ENCODE results near the gene PTPRB. TPM values are rescaled to one million over a fixed set of nuclear protein-coding genes. Genes with fewer than 3 reads are reported as not detected.
A peak's percentile ranks its signal among the peaks of the same experiment; 100 is the strongest.

The PTPRB gene
- total RNA-seq, 2 experiments from 2014 or later: not detected

DNA sequence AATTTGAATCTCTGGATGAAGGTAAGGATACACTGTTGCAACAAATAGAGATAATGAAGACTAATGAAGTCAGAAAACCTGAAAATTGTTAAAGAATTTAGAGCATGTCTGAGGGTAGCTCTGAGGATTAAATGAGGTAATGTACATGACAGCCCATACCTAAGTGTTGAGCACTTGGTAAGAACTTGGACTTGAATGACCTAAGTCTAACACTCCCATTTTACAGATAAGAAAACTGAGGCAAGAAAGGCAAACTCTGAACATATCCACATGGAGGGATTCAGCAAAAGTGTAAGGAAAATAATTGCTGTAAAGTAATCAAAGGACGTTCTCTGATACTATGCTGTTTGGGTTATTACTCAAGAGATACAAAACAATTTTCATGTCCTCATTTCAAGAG lies 29.0 kb downstream of the PTPRB start:
- intact Hi-C loops (cut with micrococcal nuclease): no loop called here
- H3K9me3 Mint-ChIP-seq: no peaks in the 10 kb centered on the region
- ChIA-PET POLR2A (no interaction called here), CTCF (no interaction called here)
- H3K27ac Mint-ChIP-seq: no peak overlapping the region
- no peak overlapping the region for H3K4me3 Mint-ChIP-seq
- H3K4me1 Mint-ChIP-seq (ENCODE audit: low read depth): peaks cover 6% of the 10 kb centered on the region
- peaks cover 38% of the 10 kb centered on the region for H3K27me3 Mint-ChIP-seq
- DNase-seq: no peak
- no peaks in the 10 kb centered on the region for H3K36me3 Mint-ChIP-seq

DNA sequence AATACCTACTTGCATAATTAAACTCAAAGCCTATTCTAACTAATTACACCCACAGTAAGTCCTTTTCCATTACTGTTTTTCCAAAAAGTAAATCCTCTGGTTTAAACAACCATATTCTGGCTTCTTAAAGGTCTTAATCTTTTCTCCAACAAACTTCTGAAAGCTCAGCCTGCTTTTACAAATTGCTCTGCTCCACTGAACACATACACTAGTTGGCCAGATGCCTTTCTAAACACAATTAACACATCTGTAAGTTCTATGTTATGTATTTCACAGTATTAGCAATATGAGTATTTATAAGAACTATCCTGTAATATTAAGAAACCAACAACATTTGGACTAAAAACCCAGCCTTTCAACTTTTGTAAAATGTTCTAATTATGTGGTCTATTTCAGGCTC lies 30.1 kb downstream of the PTPRB start:
- H3K27me3 Mint-ChIP-seq: peaks cover 38% of the 10 kb centered on the region
- POLR2A ChIA-PET: no interaction called here

DNA sequence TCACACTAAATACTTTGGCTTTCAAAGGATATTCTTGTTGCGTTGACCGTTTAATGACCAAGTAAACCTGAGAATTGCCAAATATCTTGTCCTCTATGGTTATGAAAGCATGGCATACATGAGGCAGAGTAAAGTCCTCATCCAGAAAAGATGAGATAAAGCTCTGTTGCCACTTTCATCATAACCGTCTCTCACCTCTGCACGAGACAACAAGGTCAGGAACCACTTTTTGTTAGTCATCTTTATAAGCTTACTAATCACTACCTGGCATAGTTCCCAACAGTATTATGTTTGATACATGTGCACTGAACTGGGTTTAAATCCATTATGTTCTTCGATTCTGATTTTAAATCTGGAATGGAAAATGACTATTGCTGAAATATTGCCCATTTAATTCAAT lies 31.3 kb downstream of the PTPRB start:
- Mint-ChIP-seq H3K27ac (no peak overlapping the region), H3K36me3 (no peaks in the 10 kb centered on the region), H3K27me3 (peaks cover 34% of the 10 kb centered on the region), H3K9me3 (no peaks in the 10 kb centered on the region), H3K4me3 (no peak overlapping the region), H3K4me1 (ENCODE audit: low read depth) (peaks cover 6% of the 10 kb centered on the region)
- CTCF ChIA-PET: no interaction called here
- DNase-seq: no peak
- POLR2A ChIA-PET: no interaction called here
- intact Hi-C loops (cut with micrococcal nuclease): no loop called here

More for the DNA sequence above, 30.1 kb downstream of the PTPRB start:
- Mint-ChIP-seq H3K4me3 (no peak overlapping the region), H3K4me1 (ENCODE audit: low read depth) (peaks cover 6% of the 10 kb centered on the region), H3K36me3 (no peaks in the 10 kb centered on the region), H3K9me3 (no peaks in the 10 kb centered on the region), H3K27ac (no peak overlapping the region)
- CTCF ChIA-PET: no interaction called here
- no peak for DNase-seq
- intact Hi-C loops (cut with micrococcal nuclease): no loop called here

DNA sequence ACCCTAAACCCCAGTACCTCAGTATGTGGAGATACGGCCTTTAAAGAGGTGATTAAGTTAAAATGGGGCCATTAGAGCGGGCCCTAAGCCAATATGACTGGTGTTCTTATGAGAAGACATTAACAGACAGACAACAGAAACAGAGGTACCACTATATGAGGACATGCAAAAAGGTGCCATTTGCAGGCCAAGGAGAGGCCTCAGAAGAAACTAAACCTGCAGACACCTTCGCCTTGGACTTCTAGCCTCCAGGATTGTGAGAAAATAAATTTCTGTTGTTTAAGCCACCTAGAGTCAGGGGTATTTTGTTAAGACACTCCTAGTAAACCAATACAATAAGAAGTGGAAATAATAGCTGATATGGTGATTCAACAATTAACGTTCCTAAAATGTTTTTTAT lies 32.6 kb downstream of the PTPRB start:
- CTCF ChIA-PET: no interaction called here

DNA sequence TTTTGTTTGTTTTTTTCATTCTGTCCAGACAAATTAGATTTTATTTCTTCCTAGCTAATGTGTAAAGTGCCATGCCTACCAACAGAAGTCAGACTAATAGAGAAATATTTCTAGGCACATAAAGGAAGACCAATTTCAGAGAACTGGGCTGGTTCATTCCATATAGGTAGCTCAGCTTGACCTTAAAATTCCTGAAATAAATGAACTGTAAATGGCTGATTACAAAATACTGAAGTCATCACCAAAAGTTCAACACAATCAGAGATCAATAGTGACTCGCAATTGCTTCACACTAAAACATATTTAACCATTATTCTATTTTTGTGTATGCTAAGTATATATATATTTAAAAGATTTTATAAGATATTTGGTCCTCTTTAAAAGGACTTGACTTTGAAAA lies 34.2 kb downstream of the PTPRB start:
- Mint-ChIP-seq H3K4me3 (no peak overlapping the region), H3K9me3 (no peaks in the 10 kb centered on the region), H3K36me3 (no peaks in the 10 kb centered on the region), H3K27me3 (peaks cover 15% of the 10 kb centered on the region), H3K4me1 (ENCODE audit: low read depth) (no peaks in the 10 kb centered on the region), H3K27ac (no peak overlapping the region)
- POLR2A ChIA-PET: no interaction called here
- intact Hi-C loops (cut with micrococcal nuclease): no loop called here
- CTCF ChIA-PET: no interaction called here
- DNase-seq: no peak

More for the DNA sequence above, 32.6 kb downstream of the PTPRB start:
- Mint-ChIP-seq H3K36me3 (no peaks in the 10 kb centered on the region), H3K27me3 (peaks cover 30% of the 10 kb centered on the region), H3K27ac (no peak overlapping the region), H3K9me3 (no peaks in the 10 kb centered on the region), H3K4me3 (no peak overlapping the region), H3K4me1 (ENCODE audit: low read depth) (peaks cover 2% of the 10 kb centered on the region)
- no peak for DNase-seq
- intact Hi-C loops (cut with micrococcal nuclease): no loop called here
- POLR2A ChIA-PET: no interaction called here

DNA sequence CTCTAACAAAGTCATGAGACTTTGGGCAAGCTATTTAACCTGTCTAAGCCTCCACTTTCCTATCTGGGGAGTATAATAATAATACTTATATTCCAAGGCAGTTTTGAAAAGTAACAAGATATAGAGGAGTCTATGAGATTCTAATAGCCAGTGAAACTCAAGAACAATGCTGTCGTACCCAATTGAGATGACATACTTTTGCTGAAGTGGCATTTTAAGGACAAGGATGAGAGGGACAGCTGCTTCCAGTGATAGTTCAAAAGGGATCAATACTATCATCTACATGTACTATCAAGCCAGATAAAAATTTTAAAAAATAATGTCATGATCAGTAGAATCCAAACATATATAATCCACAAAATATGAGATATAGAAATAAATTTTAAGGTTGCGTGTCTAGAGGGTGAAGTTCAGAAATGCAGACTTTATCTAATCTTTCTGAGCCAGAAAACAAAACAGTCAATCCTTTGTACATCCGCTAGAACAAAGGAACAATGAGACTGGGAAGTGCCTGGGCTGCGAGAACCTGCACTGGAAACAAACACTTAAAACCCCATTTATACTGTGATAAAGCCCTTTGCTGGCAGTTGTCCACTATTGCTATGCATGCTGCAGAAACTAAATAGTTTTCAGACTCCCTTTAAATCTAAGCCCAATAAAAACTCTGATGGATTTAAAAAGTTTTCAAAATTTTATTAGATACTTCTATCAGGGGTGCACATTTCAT lies 38.6 kb downstream of the PTPRB start:
- no peaks in the 10 kb centered on the region for H3K9me3 Mint-ChIP-seq
- no peak overlapping the region for H3K4me3 Mint-ChIP-seq
- H3K27ac Mint-ChIP-seq: no peak overlapping the region
- POLR2A ChIA-PET: no interaction called here
- CTCF ChIA-PET: no interaction called here
- H3K36me3 Mint-ChIP-seq: no peaks in the 10 kb centered on the region
- no peak for DNase-seq
- H3K4me1 Mint-ChIP-seq (ENCODE audit: low read depth): no peaks in the 10 kb centered on the region
- peaks cover 7% of the 10 kb centered on the region for H3K27me3 Mint-ChIP-seq
- intact Hi-C loops (cut with micrococcal nuclease): no loop called here

DNA sequence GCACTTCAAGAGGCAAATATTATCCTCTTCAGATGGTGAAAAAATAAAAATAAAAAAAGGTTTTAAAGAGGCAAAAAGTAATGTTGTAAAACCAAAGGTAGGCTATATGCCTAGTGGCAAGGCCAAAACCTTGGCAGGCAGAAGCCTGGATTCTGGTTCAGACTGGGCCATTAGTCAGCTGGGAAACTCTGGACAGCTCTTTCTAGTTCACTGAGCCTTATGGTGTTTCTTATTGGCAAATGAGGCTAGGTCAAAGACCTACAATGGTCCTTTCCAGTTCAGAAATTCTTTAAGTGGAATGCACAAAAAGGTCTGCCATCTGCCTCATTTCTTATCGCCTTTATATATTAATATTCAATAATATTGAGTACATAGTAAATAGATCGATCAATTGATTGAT lies 44.6 kb downstream of the PTPRB start:
- Mint-ChIP-seq H3K27ac (no peak overlapping the region), H3K4me1 (ENCODE audit: low read depth) (no peaks in the 10 kb centered on the region), H3K36me3 (no peaks in the 10 kb centered on the region), H3K4me3 (no peak overlapping the region), H3K27me3 (peaks cover 9% of the 10 kb centered on the region), H3K9me3 (no peaks in the 10 kb centered on the region)
- ChIA-PET POLR2A (no interaction called here), CTCF (no interaction called here)
- intact Hi-C loops (cut with micrococcal nuclease): loop anchor here (5.0 kb wide), 1 partner anchor 1155 kb away; no protein-coding TSS in a partner anchor
- no peak for DNase-seq

DNA sequence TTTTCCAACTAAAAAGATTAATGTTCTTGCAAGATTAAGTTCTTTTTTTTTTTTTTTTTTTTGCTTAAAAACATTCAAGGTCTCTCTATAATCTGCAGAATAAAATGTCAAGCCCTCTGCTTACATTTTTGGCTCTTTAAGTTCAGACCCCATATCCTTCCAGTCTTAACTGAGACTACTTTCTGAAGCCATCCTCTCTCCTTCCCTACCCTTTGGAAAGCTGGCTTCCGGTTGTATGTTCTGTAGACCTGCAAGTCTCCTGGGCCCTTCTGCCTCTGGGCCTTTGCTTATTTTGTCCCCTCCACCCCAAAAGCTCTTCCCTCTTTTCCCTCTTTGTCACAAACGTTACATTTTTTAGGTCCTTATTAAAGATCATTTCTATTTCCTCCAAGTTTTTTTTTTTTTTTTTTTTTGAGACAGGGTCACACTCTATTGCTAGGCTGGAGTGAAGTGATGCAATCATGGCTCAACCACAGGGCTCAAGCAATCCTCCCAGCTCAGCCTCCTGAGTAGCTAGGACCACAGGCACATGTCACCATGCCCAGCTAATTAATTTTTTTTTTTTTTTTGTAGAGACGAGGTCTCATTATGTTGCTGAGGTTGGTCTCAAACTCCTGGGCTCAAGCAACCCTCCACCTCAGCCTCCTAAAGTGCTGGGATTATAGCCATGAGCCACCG lies 46.5 kb downstream of the PTPRB start:
- no peak for DNase-seq
- Mint-ChIP-seq H3K27ac (no peak overlapping the region), H3K4me3 (no peak overlapping the region), H3K9me3 (no peaks in the 10 kb centered on the region), H3K4me1 (ENCODE audit: low read depth) (no peaks in the 10 kb centered on the region), H3K27me3 (peaks cover 11% of the 10 kb centered on the region), H3K36me3 (no peaks in the 10 kb centered on the region)
- ChIA-PET POLR2A (no interaction called here), CTCF (interaction anchor here (0.6 to 1.2 kb wide), 8 partner anchors 14 to 689 kb away, joined by 3 to 4 read pairs (median 3); no protein-coding TSS in a partner anchor)
- intact Hi-C loops (cut with micrococcal nuclease): loop anchor here (1.0 to 5.0 kb wide), 3 partner anchors 129 to 1157 kb away; no protein-coding TSS in a partner anchor

DNA sequence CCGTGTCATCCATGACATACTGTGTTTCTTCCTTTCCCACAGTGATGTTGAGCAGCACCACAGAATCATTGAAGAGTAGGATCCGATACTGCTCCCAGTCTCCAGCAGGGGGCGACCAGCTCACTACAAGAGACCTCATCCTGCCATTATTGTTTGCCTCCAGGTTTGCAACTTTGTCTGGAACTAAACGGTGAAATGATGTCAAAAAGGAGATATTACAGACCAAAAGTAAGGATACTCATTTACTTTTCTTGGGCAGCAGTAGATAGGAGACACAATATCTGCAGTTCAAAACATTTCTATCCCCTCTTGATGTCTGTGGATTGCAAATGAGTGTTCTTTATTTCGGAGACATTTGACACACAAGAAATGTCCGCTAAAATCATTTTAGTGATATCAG lies 47.2 kb downstream of the PTPRB start:
- no peak overlapping the region for H3K4me3 Mint-ChIP-seq
- no peaks in the 10 kb centered on the region for H3K4me1 Mint-ChIP-seq (ENCODE audit: low read depth)
- peaks cover 3% of the 10 kb centered on the region for H3K9me3 Mint-ChIP-seq
- peaks cover 12% of the 10 kb centered on the region for H3K27me3 Mint-ChIP-seq
- ChIA-PET POLR2A (no interaction called here), CTCF (interaction anchor here (0.6 to 1.2 kb wide), 7 partner anchors 13 to 689 kb away, joined by 3 to 4 read pairs (median 3); no protein-coding TSS in a partner anchor)
- H3K27ac Mint-ChIP-seq: no peak overlapping the region
- no peaks in the 10 kb centered on the region for H3K36me3 Mint-ChIP-seq
- peak; percentile 63 for DNase-seq
- intact Hi-C loops (cut with micrococcal nuclease): loop anchor here (1.0 to 5.0 kb wide), 3 partner anchors 129 to 1157 kb away; no protein-coding TSS in a partner anchor

DNA sequence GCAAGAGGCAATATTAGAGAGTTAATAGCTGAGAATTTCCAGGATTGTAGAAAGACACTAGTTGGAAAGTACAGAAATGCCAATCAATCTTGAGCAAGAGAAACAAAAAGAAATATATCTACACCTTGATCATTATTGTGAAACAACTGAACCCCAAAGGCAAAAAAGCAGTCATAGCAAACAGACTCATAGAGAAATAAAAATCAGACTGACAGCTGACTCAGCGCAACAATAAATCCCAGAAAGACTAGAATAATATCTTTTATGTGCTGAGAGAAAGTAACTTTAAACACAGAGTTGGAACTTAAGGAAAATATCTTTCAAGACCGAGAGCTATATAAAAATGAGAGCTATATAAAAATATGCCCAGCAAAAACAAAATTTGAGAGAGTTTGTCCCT lies 52.9 kb downstream of the PTPRB start:
- H3K4me1 Mint-ChIP-seq (ENCODE audit: low read depth): no peaks in the 10 kb centered on the region
- no peaks in the 10 kb centered on the region for H3K36me3 Mint-ChIP-seq
- CTCF ChIA-PET: interaction anchor here (1.2 kb wide), 1 partner anchor 684 kb away, joined by 4 read pairs; no protein-coding TSS in a partner anchor
- H3K27ac Mint-ChIP-seq: no peak overlapping the region
- no peak overlapping the region for H3K4me3 Mint-ChIP-seq
- POLR2A ChIA-PET: no interaction called here
- H3K9me3 Mint-ChIP-seq: peaks cover 4% of the 10 kb centered on the region
- intact Hi-C loops (cut with micrococcal nuclease): no loop called here
- peaks cover 5% of the 10 kb centered on the region for H3K27me3 Mint-ChIP-seq
- no peak for DNase-seq

DNA sequence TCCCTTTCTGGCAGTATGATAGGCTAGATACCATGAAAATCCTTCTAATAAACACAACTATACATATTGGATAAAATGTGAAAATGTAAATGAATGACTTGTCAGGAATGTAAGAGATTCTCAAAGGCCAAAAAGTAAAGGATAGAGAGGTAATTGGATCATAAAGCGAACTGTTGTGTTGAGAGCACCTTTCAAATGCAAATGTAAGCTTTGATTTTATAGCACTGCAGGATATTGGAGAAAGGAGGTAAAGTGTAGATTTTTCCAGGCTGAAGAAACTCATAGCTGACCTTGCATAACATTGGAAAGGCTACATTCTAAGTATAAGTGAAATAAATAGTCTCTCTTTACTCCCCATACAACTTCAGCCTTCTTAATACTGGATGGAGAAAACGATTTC lies 54.0 kb downstream of the PTPRB start:
- no peaks in the 10 kb centered on the region for H3K4me1 Mint-ChIP-seq (ENCODE audit: low read depth)
- peaks cover 3% of the 10 kb centered on the region for H3K27me3 Mint-ChIP-seq
- no peaks in the 10 kb centered on the region for H3K36me3 Mint-ChIP-seq
- peaks cover 4% of the 10 kb centered on the region for H3K9me3 Mint-ChIP-seq
- ChIA-PET POLR2A (no interaction called here), CTCF (interaction anchor here (1.2 kb wide), 1 partner anchor 683 kb away, joined by 4 read pairs; no protein-coding TSS in a partner anchor)
- no peak overlapping the region for H3K4me3 Mint-ChIP-seq
- intact Hi-C loops (cut with micrococcal nuclease): no loop called here
- DNase-seq: no peak
- no peak overlapping the region for H3K27ac Mint-ChIP-seq

DNA sequence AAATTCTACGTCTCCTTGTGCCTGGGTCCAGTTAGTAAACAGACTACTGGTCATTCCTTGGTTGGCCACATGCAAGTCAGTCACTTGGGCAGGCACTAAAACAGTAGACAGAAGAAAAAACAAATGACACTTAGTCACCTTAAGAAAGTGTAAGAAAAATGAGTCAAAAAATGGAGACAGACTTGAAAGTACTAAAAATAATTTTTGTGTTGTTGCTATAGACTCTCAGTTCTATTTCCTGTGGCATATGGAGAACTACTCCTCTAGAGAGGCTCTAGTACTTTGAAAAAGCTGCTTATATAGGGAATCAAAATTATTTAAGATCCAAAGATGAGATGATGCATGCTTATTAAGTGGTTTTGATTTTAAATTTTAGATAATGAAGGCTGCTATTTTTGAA lies 56.0 kb downstream of the PTPRB start:
- H3K9me3 Mint-ChIP-seq: peaks cover 4% of the 10 kb centered on the region
- peaks cover 1% of the 10 kb centered on the region for H3K27me3 Mint-ChIP-seq
- intact Hi-C loops (cut with micrococcal nuclease): no loop called here
- ChIA-PET POLR2A (no interaction called here), CTCF (interaction anchor here (1.0 to 3.4 kb wide), 2 partner anchors 681 to 701 kb away, joined by 3 to 28 read pairs; no protein-coding TSS in a partner anchor)
- H3K4me3 Mint-ChIP-seq: no peak overlapping the region
- H3K4me1 Mint-ChIP-seq (ENCODE audit: low read depth): no peaks in the 10 kb centered on the region
- no peaks in the 10 kb centered on the region for H3K36me3 Mint-ChIP-seq
- no peak for DNase-seq
- H3K27ac Mint-ChIP-seq: no peak overlapping the region
